HK-2 (cell line): ENCODE measurements around the gene SCN8A.
"Not testable (repeated sequence)": the region's sequence is repeated elsewhere in the genome, so short reads cannot be mapped to it uniquely, and the experiment has no call there.

ENCODE experiments used
- DNase-seq: peaks from one replicate; pipeline ENCODE4 v3.0.0-alpha.2; 2018; ENCODE audit not compliant: unreplicated experiment

Gene SCN8A

GRCh38 chr12:51815571-51815970 lies 224.5 kb downstream of the SCN8A start:
- no peak for DNase-seq

GRCh38 chr12:51817027-51817953 lies 226.3 kb downstream of the SCN8A start:
- no peak for DNase-seq

- no peak for DNase-seq
These were observed 227.1 kb downstream of the SCN8A start for GRCh38 chr12:51818086-51818485.

- no peak for DNase-seq
These were observed 227.7 kb downstream of the SCN8A start for GRCh38 chr12:51818566-51819300.

- no peak for DNase-seq
These were observed 228.9 kb downstream of the SCN8A start for GRCh38 chr12:51819736-51820525.

- no peak for DNase-seq
These were observed 229.8 kb downstream of the SCN8A start for GRCh38 chr12:51820526-51821439.

- DNase-seq = no peak
These were observed 230.6 kb downstream of the SCN8A start for GRCh38 chr12:51821440-51822260.

GRCh38 chr12:51822261-51822616 lies 231.2 kb downstream of the SCN8A start:
- no peak for DNase-seq

- DNase-seq = no peak
These were observed 231.9 kb downstream of the SCN8A start for GRCh38 chr12:51822956-51823355.

GRCh38 chr12:51823875-51824565 lies 233.0 kb downstream of the SCN8A start:
- no peak for DNase-seq

- DNase-seq = no peak
These were observed 234.2 kb downstream of the SCN8A start for GRCh38 chr12:51825216-51825615.

- DNase-seq = no peak
These were observed 235.8 kb downstream of the SCN8A start for GRCh38 chr12:51826881-51827280.

GRCh38 chr12:51827925-51828818 lies 237.1 kb downstream of the SCN8A start:
- no peak for DNase-seq

- DNase-seq = no peak
These were observed 238.0 kb downstream of the SCN8A start for GRCh38 chr12:51829011-51829481.

GRCh38 chr12:51829641-51830040 lies 238.6 kb downstream of the SCN8A start:
- DNase-seq = no peak

GRCh38 chr12:51831817-51832216 lies 240.8 kb downstream of the SCN8A start:
- DNase-seq = not testable (repeated sequence)

GRCh38 chr12:51832354-51833107 lies 241.5 kb downstream of the SCN8A start:
- no peak for DNase-seq
